NT2/D1 (cell line): ENCODE measurements around the gene ATP8B1.
"Not testable (repeated sequence)": the region's sequence is repeated elsewhere in the genome, so short reads cannot be mapped to it uniquely, and the experiment has no call there.

Experiments
- DNase-seq: peaks from one replicate; pipeline ENCODE4 v3.0.0-alpha.2; 2011; ENCODE audit warnings: low read depth, low spot score
- H3K27me3 ChIP-seq: 2 replicates; pipeline ENCODE4 v1.6.0; 2011; ENCODE audit warnings: mild to moderate bottlenecking; ENCODE audit not compliant: insufficient read length, insufficient read depth
- H3K36me3 ChIP-seq: 2 replicates; pipeline ENCODE4 v1.6.1; 2011; ENCODE audit warnings: mild to moderate bottlenecking, low read length, mixed read lengths; ENCODE audit not compliant: insufficient read depth, insufficient read length
- H3K4me1 ChIP-seq: 2 replicates; pipeline ENCODE4 v1.5.1; 2011; ENCODE audit not compliant: insufficient read depth, insufficient read length
- H3K4me3 ChIP-seq: 2 replicates; pipeline ENCODE4 v1.5.1; 2011; ENCODE audit warnings: low read depth; ENCODE audit not compliant: insufficient read length
- H3K9ac ChIP-seq: 2 replicates; pipeline ENCODE4 v1.6.0; 2011; ENCODE audit warnings: low read depth; ENCODE audit not compliant: insufficient read length
- H3K9me3 ChIP-seq: 2 replicates; pipeline ENCODE4 v1.5.1; 2011; ENCODE audit warnings: mild to moderate bottlenecking, low read length; ENCODE audit not compliant: insufficient read depth
- SUZ12 ChIP-seq: IDR thresholded peaks from 2 replicates; pipeline ENCODE4 v1.6.1; 2011; ENCODE audit not compliant: insufficient read length, insufficient read depth; ENCODE audit errors: extremely low read depth
- YY1 ChIP-seq: IDR thresholded peaks from 2 replicates; pipeline ENCODE4 v1.6.1; 2011; ENCODE audit not compliant: insufficient read length, insufficient read depth
- ZNF274 ChIP-seq: IDR thresholded peaks from 2 replicates; pipeline ENCODE4 v1.6.1; 2011; ENCODE audit warnings: mild to moderate bottlenecking, low read depth, low read length

The ATP8B1 gene

DNA sequence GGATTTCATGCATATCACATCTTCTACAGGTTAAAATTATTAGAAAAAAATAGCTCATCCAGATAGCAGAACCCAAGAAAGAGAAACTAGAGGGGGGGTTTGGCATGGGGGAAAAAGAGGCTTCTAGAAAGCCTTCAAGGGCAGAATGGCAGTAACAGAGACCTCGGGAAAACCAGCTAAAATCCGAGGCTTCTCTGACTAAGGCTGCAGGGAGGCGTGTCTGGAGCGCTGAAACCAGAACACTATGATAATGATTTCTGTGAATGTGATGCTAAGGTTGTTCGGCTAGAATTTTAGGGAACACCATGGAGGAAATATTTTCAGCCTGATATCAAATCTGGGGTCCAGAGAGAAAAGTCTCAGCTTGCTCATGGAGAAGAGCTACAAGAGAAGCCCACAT, 73.0 kb downstream of the ATP8B1 start:
- TF ChIP-seq SUZ12 (no peak), ZNF274 (no peak), YY1 (no peak)
- H3K4me3 ChIP-seq: no peak overlapping the region
- H3K27me3 ChIP-seq: no peaks in the 10 kb centered on the region
- no peaks in the 10 kb centered on the region for H3K9me3 ChIP-seq
- no peaks in the 10 kb centered on the region for H3K36me3 ChIP-seq
- no peaks in the 10 kb centered on the region for H3K4me1 ChIP-seq
- no peak overlapping the region for H3K9ac ChIP-seq
- no peak for DNase-seq

DNA sequence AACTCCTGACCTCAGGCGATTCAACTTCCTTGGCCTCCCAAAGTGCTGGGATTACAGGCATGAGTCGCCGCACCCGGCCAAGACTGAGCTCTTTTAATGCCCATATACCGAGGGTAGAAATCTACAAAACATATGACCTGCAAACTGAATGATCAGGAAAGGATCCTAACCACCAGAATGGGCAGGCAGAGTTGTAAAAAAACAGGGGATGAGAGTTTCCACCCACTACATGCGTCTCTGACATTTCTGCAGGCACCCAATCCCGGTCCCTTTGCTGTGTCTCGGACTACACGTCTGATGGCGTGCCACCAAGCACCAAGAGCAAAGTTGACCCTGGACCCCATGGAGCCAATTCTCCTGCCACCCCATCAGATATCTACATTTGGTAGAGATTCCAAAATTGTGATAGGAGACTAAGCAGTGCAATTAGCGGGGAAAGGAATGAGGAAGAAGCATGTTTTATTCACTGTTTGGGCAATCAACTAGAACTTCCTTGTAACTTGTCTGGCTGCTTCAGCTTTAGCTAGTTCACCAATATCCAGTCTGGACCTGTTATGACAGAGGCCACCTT, 74.1 kb downstream of the ATP8B1 start:
- no peaks in the 10 kb centered on the region for H3K4me1 ChIP-seq
- H3K36me3 ChIP-seq: no peaks in the 10 kb centered on the region
- TF ChIP-seq ZNF274 (no peak), SUZ12 (no peak), YY1 (no peak)
- no peaks in the 10 kb centered on the region for H3K27me3 ChIP-seq
- no peak for DNase-seq
- no peak overlapping the region for H3K9ac ChIP-seq
- H3K4me3 ChIP-seq: no peak overlapping the region
- no peaks in the 10 kb centered on the region for H3K9me3 ChIP-seq

DNA sequence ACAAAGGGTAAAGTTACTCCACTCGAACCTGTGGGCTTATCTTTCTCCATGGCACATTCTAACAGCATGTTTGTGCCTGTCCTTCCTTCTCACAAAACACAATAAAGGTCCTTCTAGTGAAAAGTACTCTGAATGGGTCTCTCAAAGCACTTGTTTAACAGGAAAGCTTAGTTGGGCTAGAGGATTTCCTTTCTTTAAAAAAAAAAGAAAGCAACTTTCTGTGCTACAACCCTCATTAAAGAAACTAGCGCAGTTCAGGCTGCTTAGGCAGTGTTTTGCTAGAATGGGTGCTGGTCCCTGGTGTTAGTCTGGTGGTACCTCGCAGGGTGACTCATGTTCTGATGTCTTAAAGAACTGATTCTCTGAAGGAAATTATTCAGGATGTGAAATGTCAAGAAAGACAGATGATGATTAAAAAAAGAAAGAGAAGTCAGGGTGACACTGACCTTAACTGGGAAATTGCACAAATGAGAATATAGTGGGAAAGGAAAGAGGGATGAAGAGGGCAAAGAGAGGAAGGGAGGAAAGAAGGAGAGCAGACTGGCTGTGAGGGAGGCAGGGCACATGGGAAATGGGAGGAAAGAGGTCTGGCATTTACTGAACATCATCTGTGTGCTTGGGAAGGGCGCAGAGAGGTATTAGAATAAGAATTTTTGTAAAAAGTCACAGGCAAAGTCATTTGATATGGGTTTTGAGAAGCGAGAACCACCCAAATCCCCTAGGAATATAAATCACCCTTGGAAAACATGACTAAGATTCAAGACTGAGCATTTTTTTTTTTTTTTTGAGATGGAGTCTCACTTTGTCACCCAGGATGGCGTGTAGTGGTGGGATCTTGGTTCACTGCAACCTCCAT, 74.9 kb downstream of the ATP8B1 start:
- no peaks in the 10 kb centered on the region for H3K36me3 ChIP-seq
- no peak overlapping the region for H3K9ac ChIP-seq
- H3K4me3 ChIP-seq: no peak overlapping the region
- H3K9me3 ChIP-seq: no peaks in the 10 kb centered on the region
- TF ChIP-seq SUZ12 (no peak), ZNF274 (no peak), YY1 (no peak)
- H3K27me3 ChIP-seq: no peaks in the 10 kb centered on the region
- no peaks in the 10 kb centered on the region for H3K4me1 ChIP-seq
- DNase-seq: no peak

DNA sequence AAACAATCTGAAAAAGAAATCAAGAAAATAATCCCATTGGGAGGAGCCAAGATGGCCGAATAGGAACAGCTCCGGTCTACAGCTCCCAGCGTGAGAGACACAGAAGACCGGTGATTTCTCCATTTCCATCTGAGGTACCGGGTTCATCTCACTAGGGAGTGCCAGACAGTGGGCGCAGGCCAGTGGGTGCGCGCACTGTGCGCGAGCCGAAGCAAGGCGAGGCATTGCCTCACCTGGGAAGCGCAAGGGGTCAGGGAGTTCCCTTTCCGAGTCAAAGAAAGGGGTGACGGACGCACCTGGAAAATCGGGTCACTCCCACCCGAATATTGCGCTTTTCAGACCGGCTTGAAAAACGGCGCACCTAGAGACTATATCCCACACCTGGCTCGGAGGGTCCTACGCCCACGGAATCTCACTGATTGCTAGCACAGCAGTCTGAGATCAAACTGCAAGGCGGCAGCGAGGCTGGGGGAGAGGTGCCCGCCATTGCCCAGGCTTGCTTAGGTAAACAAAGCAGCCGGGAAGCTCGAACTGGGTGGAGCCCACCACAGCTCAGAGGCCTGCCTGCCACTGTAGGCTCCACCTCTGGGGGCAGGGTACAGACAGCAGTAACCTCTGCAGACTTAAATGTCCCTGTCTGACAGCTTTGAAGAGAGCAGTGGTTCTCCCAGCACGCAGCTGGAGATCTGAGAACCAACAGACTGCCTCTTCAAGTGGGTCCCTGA, 83.7 kb downstream of the ATP8B1 start:
- H3K27me3 ChIP-seq, DNase-seq, H3K36me3 ChIP-seq, H3K4me3 ChIP-seq, H3K4me1 ChIP-seq, H3K9me3 ChIP-seq, H3K9ac ChIP-seq: not testable (repeated sequence)

DNA sequence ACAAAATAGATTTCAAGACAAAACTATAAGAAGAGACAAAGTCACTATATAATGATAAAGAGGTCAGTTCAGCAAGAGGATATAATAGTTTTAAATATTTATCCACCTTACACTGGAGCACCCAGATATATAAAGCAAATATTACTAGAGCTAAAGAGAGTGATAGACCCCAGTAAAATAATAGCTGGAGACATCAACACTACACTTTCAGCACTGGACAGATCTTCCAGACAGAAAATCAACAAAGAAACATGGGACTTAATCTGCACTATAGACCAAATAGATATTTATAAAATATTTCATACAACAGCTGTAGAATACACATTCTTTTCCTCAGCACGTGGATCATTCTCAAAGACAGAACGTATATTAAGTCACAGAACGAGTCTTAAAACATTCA, 86.6 kb downstream of the ATP8B1 start:
- no peaks in the 10 kb centered on the region for H3K27me3 ChIP-seq
- H3K36me3 ChIP-seq: no peaks in the 10 kb centered on the region
- no peak for TF ChIP-seq SUZ12
- TF ChIP-seq ZNF274: no peak
- TF ChIP-seq YY1: no peak
- H3K9ac ChIP-seq: no peak overlapping the region
- no peaks in the 10 kb centered on the region for H3K4me1 ChIP-seq
- DNase-seq: no peak
- no peaks in the 10 kb centered on the region for H3K9me3 ChIP-seq
- no peak overlapping the region for H3K4me3 ChIP-seq

DNA sequence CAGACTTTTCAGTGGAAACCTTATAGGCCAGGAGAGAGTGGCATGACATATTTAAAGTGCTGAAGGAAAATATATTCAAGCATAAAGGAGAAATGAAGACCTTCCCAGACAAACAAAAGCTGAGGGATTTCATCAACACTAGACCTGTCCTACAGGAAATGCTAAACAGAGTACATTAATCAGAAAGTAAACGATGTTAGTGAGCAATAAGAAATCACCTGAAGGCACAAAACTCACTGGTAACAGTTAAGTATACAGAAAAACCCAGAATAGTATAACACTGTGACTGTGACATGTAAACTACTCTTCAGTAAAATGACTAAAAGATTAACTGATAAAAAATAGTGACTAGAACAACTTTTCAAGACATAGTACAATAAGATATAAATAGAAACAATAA, 87.4 kb downstream of the ATP8B1 start:
- H3K4me3 ChIP-seq: no peak overlapping the region
- no peaks in the 10 kb centered on the region for H3K27me3 ChIP-seq
- TF ChIP-seq YY1: no peak
- TF ChIP-seq ZNF274: no peak
- TF ChIP-seq SUZ12: no peak
- no peak overlapping the region for H3K9ac ChIP-seq
- H3K4me1 ChIP-seq: no peaks in the 10 kb centered on the region
- DNase-seq: no peak
- H3K36me3 ChIP-seq: no peaks in the 10 kb centered on the region
- no peaks in the 10 kb centered on the region for H3K9me3 ChIP-seq

DNA sequence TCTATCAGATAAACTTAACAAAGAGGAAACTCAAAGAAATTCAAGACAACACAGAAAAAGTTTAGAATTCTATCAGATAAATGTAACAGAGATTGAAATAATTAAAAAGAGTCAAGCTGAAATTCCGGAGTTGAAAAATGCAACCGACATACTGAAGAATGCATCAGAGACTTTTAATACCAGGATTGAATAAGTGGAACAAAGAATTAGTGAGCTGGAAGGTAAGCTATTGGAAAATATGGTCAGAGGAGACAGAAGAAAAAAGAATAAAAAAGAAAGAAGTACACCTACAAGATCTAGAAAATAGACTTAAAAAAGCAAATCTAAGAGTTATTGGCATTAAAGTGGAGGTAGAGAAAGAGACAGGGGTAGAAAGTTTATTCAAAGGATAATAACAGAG, 88.0 kb downstream of the ATP8B1 start:
- Histone ChIP-seq H3K9me3 (no peaks in the 10 kb centered on the region), H3K4me1 (no peaks in the 10 kb centered on the region), H3K4me3 (no peak overlapping the region), H3K36me3 (no peaks in the 10 kb centered on the region), H3K27me3 (no peaks in the 10 kb centered on the region), H3K9ac (no peak overlapping the region)
- no peak for DNase-seq
- TF ChIP-seq YY1 (no peak), ZNF274 (no peak), SUZ12 (no peak)
